Measurements from ENCODE around the gene CCDC71L.

DNA sequence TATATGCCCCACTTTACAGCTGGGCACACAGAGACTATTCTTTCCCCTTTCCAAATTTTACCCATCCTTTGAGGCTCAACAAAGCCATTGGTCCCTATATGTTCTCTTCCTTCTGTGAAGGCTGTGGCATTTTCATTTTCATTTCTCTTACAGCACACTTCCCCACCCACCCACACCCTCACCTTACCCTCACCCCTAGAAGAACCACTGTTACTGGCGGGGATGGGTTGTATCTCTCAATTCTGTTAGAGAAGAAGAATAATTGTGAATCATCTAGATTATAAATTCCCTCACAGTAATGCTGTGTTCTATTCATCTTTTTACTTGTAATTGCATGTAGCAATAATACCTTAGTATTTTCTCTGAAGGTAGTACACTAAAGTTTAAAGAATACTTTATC lies 10.2 kb upstream of the CCDC71L start:
- TF ChIP-seq, protein P1, sequence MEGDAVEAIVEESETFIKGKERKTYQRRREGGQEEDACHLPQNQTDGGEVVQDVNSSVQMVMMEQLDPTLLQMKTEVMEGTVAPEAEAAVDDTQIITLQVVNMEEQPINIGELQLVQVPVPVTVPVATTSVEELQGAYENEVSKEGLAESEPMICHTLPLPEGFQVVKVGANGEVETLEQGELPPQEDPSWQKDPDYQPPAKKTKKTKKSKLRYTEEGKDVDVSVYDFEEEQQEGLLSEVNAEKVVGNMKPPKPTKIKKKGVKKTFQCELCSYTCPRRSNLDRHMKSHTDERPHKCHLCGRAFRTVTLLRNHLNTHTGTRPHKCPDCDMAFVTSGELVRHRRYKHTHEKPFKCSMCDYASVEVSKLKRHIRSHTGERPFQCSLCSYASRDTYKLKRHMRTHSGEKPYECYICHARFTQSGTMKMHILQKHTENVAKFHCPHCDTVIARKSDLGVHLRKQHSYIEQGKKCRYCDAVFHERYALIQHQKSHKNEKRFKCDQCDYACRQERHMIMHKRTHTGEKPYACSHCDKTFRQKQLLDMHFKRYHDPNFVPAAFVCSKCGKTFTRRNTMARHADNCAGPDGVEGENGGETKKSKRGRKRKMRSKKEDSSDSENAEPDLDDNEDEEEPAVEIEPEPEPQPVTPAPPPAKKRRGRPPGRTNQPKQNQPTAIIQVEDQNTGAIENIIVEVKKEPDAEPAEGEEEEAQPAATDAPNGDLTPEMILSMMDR (IDR thresholded peaks at IDR 0.05; ENCODE audit: low read depth, low read length) = no peak
- TF ChIP-seq EZH2phosphoT487 (IDR thresholded peaks at IDR 0.05; ENCODE audit: low read depth) = no peak

Measured in OCI-LY3 (cell line).